GM18511 (cell line): ENCODE measurements around the gene MARCKSL1.
"Not testable (repeated sequence)": the region's sequence is repeated elsewhere in the genome, so short reads cannot be mapped to it uniquely, and the experiment has no call there.

Experiments
- ATAC-seq: cut with Tn5 transposase; IDR thresholded peaks from one replicate; pipeline ENCODE4 v1.9.1; 2021; ENCODE audit warnings: mild to moderate bottlenecking, moderate library complexity; ENCODE audit not compliant: unreplicated experiment

Gene MARCKSL1

GRCh38 chr1:32291145-32291707 is 44.8 kb downstream of the MARCKSL1 start:
- no peak for ATAC-seq

- ATAC-seq, result no peak
These were observed 46.8 kb downstream of the MARCKSL1 start for GRCh38 chr1:32289256-32289655.

- no peak for ATAC-seq
These were observed 49.3 kb downstream of the MARCKSL1 start for GRCh38 chr1:32286763-32287162.

- no peak for ATAC-seq
These were observed 50.4 kb downstream of the MARCKSL1 start for GRCh38 chr1:32285658-32286057.

GRCh38 chr1:32284777-32285176 is 51.3 kb downstream of the MARCKSL1 start:
- not testable (repeated sequence) for ATAC-seq
